ENCODE results near the gene ECHS1.

ECHS1 gene

DNA sequence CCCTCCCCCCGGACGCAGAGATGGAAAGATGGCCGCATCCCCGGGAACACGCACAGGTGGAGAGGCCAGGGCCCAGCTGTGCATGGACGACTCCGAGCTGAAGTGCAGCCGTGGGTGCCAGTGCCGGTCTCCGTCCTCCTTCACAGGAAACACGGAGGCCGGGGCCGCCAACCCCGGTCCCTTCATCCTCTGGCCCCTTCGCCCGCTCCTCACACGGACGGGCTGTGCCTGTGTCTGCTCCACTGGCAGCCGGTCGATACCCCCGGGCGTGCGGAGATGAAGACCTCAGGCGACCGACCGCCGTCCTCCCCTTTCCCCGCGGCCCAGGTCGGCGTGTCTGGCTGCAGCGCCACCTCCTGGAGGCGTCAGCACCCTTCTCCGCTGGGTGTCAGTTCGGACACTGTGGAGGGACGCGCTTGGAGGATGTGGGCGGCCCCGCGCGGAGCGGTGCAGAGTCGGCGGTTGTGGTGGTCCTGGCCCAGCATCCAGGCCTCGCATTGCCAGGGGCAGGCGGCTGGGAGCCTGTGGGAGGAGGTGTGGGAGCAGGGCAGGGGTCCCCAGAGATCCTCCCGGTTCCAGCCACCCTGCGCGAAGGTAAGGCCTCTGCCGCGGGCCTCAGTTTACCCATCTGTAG lies 54.5 kb downstream of the ECHS1 start:
- TF ChIP-seq, protein P1, sequence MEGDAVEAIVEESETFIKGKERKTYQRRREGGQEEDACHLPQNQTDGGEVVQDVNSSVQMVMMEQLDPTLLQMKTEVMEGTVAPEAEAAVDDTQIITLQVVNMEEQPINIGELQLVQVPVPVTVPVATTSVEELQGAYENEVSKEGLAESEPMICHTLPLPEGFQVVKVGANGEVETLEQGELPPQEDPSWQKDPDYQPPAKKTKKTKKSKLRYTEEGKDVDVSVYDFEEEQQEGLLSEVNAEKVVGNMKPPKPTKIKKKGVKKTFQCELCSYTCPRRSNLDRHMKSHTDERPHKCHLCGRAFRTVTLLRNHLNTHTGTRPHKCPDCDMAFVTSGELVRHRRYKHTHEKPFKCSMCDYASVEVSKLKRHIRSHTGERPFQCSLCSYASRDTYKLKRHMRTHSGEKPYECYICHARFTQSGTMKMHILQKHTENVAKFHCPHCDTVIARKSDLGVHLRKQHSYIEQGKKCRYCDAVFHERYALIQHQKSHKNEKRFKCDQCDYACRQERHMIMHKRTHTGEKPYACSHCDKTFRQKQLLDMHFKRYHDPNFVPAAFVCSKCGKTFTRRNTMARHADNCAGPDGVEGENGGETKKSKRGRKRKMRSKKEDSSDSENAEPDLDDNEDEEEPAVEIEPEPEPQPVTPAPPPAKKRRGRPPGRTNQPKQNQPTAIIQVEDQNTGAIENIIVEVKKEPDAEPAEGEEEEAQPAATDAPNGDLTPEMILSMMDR (IDR thresholded peaks at IDR 0.05; ENCODE audit: insufficient read depth, low read depth, low read length, missing control alignments) = peak; percentile 53
- no peak overlapping the region for H3K4me3 ChIP-seq (ENCODE audit: low read depth, low read length)
- peak; percentile 46 for DNase-seq (ENCODE audit: low read depth)

DNA sequence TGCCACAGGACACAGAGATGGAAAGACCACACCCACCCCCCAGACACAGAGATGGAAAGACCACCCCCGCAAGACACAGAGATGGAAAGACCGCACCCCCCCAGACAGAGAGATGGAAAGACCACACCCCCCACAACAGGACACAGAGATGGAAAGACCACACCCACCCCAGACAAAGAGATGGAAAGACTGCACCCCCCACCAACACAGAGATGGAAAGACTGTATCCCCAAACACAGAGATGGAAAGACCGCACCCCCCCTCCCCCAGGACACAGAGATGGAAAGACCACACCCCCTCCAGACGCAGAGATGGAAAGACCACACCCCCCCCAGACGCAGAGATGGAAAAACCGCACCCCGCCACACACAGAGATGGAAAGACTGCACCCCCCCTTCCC lies 56.4 kb downstream of the ECHS1 start:
- TF ChIP-seq, protein P1 (IDR thresholded peaks at IDR 0.05; ENCODE audit: insufficient read depth, low read depth, low read length, missing control alignments) = no peak
- DNase-seq (ENCODE audit: low read depth) = no peak

DNA sequence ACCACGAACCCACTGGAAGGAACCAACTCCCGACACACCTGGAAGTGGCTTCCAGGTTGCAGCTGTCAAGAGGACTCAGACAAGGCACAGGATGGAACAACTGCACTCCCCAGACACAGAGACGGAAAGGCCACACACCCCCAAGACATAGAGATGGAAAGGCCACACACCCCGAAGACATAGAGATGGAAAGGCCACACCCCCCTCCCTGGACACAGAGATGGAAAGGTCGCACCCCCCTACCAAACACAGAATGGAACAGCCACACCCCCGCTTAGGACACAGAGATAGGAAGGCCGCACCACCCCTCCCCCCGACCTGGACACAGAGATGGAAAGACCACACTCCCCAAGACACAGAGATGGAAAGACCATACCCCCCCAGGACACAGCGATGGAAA lies 56.9 kb downstream of the ECHS1 start:
- TF ChIP-seq, protein P1 (IDR thresholded peaks at IDR 0.05; ENCODE audit: insufficient read depth, low read depth, low read length, missing control alignments) = no peak
- H3K4me3 ChIP-seq (ENCODE audit: low read depth, low read length) = no peak overlapping the region
- DNase-seq (ENCODE audit: low read depth) = no peak

More for the DNA sequence above, 56.4 kb downstream of the ECHS1 start:
- H3K4me3 ChIP-seq (ENCODE audit: low read depth, low read length) = no peak overlapping the region

DNA sequence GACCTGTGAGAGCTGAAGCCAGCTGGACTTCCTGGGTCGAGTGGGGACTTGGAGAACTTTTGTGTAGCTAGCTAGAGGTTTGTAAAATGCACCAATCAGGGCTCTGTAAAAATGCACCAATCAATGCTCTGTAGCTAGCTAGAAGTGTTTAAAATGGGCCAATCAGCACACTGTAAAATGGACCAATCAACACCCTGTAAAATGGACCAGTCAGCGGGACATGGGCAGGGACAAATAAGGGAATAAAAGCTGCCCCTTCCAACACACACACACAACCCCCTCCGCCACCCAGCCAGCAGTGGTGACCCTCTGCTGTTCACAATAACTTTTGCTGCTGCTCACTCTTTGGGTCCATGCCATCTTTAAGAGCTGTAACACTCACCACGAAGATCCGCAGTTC lies 57.3 kb downstream of the ECHS1 start:
- no peak overlapping the region for H3K4me3 ChIP-seq (ENCODE audit: low read depth, low read length)
- TF ChIP-seq, protein P1 (IDR thresholded peaks at IDR 0.05; ENCODE audit: insufficient read depth, low read depth, low read length, missing control alignments) = no peak
- no peak for DNase-seq (ENCODE audit: low read depth)

DNA sequence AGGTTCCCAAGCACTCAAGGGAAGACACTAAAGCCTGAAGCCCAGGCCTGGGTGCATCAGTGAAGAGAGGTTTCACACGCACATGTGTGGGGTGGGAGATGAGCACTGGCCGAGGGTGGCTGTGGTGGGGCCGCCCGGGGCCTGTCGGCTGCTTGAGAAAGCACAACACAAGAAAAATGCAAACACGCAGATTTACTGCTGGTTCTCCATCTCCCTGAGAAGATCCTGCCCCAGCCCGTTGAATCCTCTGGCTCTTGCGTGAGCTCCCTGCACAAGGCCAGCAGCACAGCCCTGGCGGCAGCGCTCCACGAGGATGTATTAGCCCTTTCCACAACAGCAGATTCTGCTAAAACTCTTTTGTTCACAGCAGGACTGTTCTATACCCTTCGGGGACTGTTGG lies 58.2 kb downstream of the ECHS1 start:
- DNase-seq (ENCODE audit: low read depth) = no peak
- no peak overlapping the region for H3K4me3 ChIP-seq (ENCODE audit: low read depth, low read length)
- TF ChIP-seq, protein P1 (IDR thresholded peaks at IDR 0.05; ENCODE audit: insufficient read depth, low read depth, low read length, missing control alignments) = no peak

DNA sequence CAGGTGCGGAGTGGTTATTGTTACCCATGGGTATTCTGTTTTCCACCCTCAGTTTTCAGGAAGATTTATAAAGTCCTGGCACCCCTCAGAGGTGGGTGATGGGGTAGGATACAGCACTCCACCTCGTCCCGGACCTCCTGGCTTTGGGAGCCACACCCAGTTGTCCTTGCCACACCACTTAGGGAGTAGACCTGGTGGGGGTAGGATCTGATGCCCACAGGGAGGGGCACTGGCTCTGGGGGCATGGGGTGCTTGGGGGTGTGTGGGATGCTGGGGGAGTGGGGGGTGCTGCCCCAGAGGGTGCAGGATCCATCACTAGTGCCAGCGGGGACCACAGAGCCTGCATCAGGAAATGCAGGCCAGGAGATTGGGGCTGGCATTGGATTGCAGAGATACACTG lies 60.0 kb downstream of the ECHS1 start:
- no peak for DNase-seq (ENCODE audit: low read depth)
- TF ChIP-seq, protein P1 (IDR thresholded peaks at IDR 0.05; ENCODE audit: insufficient read depth, low read depth, low read length, missing control alignments) = no peak
- no peak overlapping the region for H3K4me3 ChIP-seq (ENCODE audit: low read depth, low read length)

DNA sequence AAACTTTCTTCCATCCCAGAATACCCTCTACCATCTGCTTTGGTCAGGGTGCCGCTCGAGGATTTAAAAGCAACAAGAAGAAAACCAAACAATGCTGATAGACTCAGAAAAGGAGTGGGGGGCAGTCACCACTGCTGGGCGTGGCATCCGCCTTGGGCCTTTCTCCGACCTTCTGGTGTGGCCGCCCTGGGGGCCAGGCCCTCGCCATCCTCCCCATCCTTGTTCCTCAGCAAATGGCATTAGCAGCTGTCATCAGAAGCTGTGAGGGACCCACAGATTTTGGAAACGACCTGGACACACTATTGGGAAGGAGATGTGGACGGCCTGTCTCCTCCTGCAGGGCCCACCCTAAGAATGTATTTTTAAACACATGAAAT lies 60.4 kb downstream of the ECHS1 start:
- DNase-seq (ENCODE audit: low read depth) = no peak
- TF ChIP-seq, protein P1 (IDR thresholded peaks at IDR 0.05; ENCODE audit: insufficient read depth, low read depth, low read length, missing control alignments) = no peak
- H3K4me3 ChIP-seq (ENCODE audit: low read depth, low read length) = no peak overlapping the region

All from GM12865 (cell line).